GM21737 (cell line): Measurements from ENCODE around the gene PMVK.

Experiments used
- ATAC-seq: cut with Tn5 transposase; IDR thresholded peaks from one replicate; pipeline ENCODE4 v1.9.1; 2021; ENCODE audit warnings: mild to moderate bottlenecking, moderate library complexity; ENCODE audit not compliant: unreplicated experiment

The PMVK gene

DNA sequence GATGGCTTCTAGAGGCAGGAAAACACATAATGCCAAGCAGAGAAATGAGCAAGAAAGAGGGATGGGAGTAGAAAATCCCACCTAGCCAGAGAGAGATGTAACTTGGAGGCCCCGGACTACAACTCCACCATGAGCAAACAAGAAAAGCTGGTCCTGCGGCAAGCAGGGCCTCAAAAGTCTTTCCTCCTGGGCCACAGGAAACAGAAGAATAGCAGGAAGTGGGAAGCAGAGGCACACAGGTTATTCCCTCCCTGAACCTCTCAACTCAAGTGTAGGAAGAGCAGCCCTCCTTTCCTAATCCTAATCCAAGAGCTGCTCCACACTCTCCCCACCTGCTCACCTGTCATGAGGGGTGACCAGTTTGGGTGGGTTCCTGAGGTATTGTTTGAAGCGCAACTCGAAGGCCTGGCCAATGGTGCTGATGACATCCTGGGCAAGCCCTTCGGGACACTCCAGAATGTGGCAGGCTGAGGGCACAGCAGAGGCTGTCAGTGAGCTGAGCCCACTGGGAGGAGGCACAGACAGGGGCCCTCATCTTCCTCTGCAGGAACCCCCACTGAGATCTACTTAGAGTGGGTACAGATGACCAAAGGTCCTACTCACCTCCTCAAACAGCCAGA, 30.9 kb upstream of the PMVK start:
- ATAC-seq = no peak

DNA sequence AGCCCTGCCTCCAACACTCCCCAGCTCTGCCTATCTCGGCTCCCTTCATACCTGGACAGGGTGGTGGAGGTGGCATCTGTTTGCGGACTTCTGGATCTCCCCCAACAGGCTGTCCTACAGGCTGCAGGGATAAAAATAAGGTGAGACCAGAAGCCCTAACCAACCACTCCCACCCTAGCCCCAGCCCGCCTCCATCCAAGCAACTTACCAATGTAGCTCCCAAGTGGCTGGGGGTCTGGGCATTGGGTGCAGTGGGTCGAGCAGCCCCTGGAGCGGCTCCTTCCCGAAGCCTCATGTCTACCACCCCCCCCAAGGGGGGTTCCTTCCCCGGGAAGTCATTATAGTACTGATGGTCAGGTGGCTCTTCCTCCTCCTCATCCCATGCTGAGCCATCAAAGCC, 29.6 kb upstream of the PMVK start:
- ATAC-seq = no peak

DNA sequence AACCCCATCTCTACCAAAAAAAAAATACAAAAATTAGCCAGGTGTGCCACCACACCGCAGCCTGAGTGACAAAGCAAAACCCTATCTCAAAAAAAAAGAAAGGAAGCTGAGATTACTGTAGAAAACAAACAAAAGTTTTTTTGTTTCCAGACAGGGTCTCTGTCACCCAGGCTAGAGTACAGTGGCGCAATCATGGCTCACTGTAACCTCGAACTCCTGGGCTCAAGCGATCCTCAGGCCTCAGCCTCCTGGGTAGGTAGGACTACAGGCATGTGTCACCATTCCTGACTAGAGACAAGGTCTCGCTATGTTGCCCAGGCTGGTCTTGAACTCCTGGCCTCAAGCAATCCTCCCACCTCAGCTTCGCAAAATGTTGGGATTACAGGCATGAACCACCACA, 27.8 kb upstream of the PMVK start:
- no peak for ATAC-seq

DNA sequence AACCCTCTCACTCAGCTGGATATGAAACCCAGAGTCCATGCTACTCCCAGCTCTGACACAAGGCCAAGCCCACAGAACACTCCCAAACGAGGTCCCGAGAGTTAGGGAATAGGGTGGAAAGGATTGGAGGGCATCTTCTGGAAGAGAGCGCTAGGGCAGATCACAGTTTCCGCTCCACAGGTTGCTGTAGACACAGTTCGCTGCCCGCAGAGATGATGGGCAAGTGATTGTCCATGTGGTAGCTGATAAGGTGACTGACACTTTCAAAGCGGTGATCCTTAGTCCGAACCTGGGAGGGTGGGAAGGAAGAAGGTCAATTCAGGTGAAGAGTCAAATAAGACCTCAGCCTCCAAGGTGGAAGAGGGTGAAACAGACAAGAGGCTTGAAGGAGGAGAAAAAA, 27.1 kb upstream of the PMVK start:
- ATAC-seq = no peak

DNA sequence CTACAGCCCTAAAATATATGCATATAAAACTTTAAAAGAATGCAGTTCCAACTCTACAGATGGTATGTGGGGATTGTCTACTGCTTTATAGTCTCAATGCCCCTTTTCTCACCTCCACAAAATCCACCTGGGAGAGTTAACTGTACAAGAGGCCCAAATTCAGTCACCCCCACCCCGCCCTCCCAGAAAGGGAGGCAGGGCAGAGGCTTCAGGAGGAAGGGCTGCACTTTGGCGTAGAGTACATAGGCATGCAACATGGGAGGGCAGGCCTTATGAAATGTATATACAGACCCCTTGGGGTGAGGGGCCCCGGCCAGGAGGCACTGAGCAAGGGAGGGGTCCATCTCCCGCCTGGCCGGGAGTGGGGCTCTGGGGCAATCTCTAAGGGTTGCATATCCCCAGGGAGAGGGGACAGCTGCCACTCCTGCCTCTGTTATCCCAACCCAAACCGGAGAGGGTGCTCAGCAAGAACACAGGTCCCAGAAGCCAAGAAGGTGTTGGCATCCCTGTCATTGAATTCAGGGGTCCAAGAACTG, 26.3 kb upstream of the PMVK start:
- no peak for ATAC-seq

DNA sequence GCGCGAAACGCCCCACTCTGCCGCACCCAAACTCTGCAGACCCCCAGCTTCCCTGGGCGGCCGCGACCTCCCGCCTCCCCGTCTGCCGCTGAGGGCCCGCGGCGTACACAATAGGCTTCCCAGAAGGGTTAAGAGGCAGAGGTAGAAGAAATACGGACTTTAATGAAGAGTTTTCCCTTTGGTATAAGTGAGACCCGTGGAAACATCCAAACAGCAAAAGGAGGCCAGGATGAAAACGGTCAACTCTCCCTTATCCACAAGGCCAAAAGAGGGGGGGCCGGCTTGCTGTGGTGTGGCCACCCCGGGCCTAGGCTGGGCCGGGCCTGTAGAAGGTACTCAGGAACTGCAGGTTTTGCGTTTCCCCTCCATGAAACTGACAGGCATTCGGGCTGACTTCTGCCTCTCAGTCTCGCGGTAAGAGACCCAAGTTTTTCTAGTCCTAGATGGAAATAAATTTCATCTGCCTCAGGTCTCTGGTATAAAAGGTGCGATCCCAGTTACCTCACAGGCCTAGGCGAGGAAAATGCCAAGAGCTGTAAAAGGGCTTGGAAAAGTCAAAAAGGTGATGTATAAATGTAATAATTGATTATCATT, 25.7 kb upstream of the PMVK start:
- ATAC-seq = no peak

DNA sequence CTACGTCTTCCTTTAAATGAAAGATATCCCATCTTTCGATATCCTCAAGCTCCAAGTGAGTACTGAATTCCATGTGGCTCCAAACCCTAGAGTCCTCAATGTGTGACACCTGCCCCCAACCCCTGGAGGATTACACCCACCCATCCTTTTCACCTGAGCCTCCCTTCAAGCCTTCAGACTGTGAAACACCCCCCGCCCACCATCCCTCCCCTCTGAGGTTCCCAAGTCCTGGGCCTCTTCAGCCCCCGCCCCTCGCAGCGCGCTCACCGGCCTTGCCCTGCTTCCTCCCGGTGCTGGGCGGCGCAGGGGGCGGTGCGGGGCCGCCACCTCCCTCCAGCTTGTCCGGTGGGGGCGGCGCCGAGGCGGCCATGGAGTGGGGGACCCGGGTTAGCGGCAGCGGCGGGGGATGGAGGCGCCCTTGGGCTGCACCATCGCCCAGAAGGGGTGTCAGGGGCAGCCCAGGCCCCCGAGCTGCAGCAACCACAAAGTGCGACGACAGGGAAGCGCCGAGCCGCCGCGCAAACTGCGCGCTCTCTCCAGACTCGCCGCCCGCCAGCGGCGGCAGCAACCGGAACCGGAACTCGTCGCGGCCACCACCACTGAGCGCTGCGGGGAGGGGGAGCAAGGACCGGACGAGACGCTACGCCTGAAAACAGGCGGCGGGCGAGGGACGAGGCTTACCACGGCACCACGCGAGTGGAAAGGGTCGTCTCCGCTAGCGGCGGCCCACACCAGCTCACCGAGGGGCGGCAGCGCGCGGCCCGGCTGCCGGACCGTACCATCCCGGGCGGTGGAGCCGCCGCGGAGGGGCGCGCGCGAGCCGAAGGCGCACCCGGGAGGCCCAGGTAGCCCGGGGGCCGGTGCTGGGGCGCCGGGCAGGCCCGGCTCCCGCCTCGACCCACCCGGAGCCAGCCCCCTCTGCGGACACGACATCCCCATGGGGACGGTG, 25.0 kb upstream of the PMVK start, which contains the start of gene PYGO2:
PYGO2 (minus strand) TSS at position 576 of the 949 bp plus-strand sequence; CDS start at position 370, 206 bp downstream.
- ATAC-seq = peak; percentile 62

DNA sequence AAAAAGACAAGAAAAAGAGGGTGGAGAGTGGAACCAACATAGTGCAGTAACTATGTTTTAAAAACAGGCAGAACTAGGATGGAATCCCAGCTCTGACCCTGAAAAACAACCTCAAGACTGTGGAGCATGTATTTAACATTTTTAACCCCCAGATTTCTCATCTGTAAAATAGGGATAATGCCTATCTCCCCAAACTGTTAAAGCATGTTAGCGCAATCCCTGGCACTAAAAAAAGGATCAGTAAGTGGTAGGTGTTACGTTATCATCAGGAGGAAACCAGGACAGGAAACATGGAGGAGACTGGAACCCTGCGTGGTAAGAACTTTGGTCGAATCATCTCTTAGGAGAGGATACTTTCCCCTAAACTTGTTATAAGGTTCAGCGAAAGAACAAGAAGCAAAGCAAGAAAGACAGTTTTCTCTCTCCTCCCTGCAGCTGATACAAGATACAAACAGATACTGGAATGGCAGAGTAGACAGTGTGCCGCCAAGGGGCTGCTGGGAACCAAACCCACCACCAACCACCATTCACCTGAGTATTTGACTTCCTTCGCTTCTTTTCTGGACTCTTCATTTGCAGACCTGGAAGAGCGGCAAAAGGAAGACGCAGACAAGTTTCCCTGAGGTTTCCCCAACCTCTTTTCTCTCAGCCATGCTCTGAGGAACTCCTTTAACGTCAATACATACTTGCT, 24.1 kb upstream of the PMVK start:
- ATAC-seq = no peak

DNA sequence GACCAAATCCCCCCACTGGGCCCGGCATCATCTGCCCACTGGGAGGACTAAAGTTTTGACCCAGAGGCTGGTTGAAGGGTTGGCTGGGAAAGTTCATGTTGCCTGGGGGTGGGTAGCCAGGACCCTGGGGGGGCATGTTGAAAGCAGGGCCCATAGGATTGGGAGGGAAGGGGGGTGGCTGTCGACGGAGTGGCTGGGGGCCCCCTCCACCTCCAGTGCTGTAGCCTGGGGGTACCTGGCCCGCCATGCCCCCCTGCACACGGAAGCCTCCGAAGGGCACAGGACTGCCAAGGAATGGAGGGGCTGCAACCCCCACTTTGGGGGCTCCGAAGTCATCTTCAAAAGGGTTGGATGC, 22.9 kb upstream of the PMVK start:
- ATAC-seq = no peak

DNA sequence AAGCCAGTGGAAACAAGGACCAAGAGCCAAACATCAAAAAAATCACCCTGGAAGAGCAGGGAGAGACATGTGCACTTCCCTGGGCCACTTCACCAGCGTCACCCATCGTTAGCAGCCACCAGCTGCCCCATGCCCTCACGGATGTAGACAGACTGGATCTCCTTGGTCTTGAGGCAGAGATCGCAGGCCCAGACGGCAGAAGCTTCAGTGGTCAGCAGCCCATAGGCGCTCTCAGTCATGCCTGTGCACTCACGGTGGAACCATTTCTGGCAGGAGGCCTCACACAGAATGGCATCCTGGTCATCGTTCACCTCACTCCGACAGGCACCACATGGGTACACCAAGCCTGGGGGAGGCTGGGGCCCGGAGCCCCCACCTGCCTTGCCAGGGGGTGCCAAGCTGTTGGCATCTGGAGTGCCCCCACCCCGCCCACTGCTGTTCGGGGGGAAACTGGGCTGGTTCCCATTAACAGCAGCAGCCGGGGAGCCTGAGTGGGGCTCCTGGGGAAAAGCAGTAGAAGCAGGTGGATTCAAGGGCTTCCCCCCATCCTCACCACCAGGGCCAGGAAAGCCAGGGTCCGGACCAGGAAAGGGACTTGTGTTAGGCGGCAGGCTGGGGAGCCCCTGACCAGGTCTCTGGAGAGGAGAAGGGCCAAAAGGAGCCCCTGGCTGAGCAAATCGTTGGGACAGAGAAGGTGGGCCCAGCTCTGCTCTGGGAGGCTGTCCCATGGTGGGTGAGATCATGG, 22.3 kb upstream of the PMVK start:
- ATAC-seq = no peak

DNA sequence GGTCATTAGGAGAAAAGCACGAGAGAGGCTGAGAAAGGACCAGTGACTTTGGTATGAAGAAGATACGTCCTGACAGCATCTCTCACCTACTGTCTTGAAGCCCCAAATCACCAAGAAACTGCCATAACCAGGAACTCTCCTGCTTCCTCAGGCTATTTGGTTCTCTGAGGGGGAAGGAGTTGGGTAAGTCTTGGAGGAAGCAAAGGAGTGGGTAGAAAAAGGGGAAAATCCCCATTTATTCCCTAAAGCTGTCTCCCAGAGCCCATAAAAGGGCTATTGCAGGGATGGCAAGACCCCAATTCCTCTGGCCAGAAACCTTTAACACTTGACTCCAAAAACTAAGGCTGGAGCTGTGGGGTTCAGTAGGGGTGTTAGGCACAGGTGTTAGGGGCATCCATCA, 21.5 kb upstream of the PMVK start:
- no peak for ATAC-seq

DNA sequence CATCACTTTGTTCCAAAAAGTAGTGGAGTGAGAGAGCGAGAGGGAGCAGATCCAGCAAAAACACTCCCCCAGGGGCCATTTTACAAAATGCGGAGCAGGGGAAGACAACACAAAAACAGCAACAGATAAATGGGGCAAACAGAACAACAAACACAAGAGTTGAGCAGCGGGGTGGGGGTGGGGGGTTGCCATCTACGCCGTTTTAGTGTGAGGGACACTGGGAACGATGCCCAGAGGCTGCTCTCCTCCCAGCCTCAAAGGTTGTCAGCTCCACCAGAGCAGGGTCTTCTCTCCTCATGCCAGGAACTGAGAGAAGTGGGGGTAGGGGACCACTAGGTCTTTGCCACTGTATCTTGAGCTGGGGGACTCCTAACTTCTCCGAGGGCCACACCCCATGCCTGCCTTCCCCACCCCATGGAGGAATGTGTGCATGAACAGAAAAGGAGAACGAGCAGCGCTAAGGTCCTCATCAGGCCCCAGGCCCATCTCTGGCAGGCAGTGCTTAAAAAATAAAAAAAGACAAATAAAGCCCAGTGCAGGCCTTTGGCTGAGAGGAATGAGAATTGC, 20.7 kb upstream of the PMVK start:
- ATAC-seq = no peak

DNA sequence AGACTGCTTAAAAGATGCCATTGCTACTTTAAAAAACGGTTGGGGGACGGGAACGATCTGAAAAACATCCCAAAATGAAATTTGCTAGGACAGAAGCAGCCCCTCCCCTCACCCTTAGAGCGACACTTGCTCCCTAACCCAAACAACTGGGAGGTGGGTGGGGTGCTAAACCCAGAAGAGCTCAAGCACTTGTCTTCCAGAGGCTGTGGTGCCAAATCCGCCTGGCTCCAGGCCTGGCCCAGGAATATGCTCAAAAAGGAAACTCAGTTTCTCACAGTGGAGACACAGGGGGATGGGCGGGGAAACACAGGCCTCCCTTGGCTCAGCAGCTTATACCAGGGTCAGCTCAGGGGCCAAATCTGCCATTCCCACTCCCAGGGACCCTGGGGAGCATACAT, 20.0 kb upstream of the PMVK start:
- no peak for ATAC-seq

DNA sequence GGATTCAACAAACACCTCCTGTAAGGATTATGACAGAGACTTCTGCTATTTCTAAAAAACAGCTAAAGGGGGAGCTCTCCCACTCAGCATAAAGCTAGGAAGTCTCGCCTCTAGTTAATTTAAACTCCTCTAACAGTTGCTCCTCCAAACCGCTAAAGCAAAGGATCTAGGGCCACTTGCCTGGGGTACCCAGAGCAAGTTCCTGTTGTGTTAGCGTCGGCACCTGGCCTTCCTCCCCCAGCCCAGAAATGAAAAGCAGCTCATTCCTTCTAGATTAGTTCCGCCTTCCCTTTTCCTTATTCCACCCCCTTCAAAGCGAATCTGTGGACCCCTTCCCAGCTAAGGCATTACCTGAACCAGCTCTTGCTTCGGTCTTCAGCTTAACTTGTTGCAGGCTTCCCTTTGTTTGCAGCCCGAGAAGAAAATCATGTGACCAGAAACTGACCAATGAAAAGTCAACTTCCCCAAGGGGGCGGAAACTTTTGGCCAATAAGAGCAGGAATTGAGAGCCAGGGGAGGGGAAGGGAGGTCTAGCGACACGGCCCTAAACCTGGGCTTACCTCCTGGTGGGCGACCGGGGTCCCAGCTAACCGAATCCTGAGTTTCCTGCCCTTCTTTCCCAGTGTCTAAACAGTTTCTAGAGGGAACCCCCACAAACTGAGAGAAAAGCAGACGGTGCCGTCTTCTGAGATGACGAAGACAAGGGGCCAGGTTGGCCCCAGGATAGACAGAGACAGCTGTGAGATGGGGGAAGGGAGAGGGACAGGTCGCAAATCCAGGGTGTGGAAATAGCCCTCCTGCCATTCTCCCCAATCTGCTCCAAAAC, 19.4 kb upstream of the PMVK start, which contains the start of gene PBXIP1:
PBXIP1 (minus strand) TSS at position 382 of the 826 bp plus-strand sequence. CDS start 2,378 bp downstream, outside the sequence.
- peak; percentile 39 for ATAC-seq

DNA sequence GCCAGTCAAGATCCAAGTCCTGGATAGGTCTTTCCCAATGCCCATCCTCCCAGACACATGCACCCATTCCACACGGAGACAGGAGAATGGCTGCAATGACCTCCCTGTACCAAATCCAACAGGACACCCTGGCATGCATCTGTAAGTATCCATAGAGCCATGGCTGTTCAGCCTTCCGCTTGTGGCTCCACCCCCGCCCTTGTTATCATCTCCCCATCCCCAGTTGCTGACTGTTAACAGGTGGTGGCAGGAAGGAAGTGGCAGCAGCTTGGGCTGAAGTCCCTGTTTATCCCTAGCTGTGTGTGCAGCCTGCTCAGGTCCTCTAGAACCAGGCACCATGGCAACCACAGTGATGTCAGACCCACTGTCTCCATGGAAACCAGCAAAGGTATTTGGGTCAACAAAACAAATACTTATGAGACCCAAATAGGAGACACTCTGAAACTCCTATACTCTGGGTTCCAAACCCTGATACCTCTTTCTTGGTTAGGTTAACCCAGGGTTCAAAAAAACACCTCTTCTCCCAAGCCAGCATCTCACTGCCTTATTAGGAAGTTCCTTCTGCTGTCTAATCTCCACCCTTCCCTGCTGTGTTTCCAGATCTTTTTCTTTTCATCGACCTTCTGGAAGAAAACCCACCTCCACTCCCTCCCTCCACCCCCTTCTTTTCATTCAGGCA, 18.7 kb upstream of the PMVK start:
- ATAC-seq = peak; percentile 56

DNA sequence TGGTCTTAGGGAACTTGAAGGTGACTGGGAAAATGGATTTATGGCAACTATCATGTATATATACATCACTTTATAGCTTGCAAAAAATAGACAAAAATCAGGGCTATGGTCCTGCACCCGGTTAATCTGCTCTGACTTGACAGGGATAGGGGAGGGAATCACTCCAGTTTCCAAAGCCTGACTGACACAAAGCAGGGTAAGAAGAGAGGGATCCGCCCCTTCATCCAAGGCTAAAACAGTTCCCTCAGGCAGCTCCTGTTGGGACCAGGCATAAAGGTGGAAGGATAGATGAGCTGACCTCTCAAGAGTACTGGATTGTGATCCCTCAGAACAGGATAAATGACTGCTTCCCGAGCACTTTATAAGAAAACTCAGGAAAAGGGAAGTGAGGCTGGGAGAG, 18.0 kb upstream of the PMVK start:
- ATAC-seq = no peak

DNA sequence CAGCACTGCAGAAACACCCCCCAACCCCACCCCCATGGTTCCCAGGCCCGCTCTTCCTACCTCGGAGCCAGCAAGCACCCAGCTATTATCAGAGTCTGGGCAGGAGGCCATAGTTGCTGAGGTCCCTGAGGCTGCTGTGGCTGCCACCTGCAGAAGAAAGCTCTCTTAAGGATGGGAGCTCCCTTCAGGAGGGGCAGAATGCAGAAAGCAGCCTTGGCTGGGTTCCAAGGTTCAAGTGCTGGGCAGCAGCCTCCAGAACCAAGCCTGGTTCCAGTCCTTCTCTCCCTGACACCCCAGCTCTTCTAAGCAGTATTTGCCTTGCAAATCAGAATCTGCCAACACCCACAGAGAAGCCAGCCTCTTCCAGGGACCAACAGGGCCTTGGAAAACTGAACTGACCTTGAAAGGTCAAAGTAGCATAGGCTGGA, 17.1 kb upstream of the PMVK start:
- ATAC-seq = no peak

DNA sequence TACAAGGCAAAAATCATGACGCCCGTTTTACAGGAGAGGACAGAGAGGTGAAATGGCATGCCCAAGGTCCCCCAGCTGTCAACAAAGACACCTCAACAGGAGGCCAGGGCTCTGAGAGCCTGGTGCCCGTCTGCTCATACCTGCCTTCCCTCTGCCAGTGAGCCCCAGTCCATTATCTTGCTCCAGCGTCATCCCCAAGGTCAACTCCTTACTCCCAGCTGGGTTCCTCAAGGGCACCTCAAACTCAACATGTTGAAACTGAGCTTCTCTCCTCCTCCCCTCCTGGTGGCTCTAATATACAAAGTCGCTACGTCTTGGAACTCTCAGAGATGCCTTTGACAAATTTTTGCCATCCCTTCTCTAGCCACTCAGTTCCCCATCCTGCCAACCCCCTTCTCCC, 16.1 kb upstream of the PMVK start:
- ATAC-seq = no peak
